DOHH2 (cell line): ENCODE measurements around the gene PPP1R3G.
A peak's percentile ranks its signal among the peaks of the same experiment; 100 is the strongest.

Experiments used
- H3F3A ChIP-seq: fragments of 200-600 bp; sonication (generic), shearing (Covaris generic); 2 replicates; pipeline ENCODE4 v1.6.0; 2016; ENCODE audit warnings: antibody characterized with exemption, mild to moderate bottlenecking; ENCODE audit not compliant: control insufficient read depth, insufficient read depth
- H3K27ac ChIP-seq: fragments of 200-600 bp; sonication (generic); 2 replicates; pipeline ENCODE4 v1.5.1; 2014; ENCODE audit warnings: low read depth, mild to moderate bottlenecking, low read length, moderate library complexity
- H3K27me3 ChIP-seq: fragments of 200-600 bp; sonication (generic); 2 replicates; pipeline ENCODE4 v1.6.1; 2014; ENCODE audit warnings: mild to moderate bottlenecking, low read length, mixed read lengths; ENCODE audit not compliant: control insufficient read depth
- H3K36me3 ChIP-seq: fragments of 200-600 bp; sonication (generic); 2 replicates; pipeline ENCODE4 v1.6.1; 2014; ENCODE audit warnings: mild to moderate bottlenecking, low read length, moderate library complexity, mixed read lengths; ENCODE audit not compliant: control insufficient read depth
- H3K4me1 ChIP-seq: fragments of 200-600 bp; sonication (generic); 2 replicates; pipeline ENCODE4 v1.6.1; 2014; ENCODE audit warnings: mild to moderate bottlenecking, low read length, mixed read lengths; ENCODE audit not compliant: control insufficient read depth
- H3K4me2 ChIP-seq: fragments of 200-600 bp; sonication (generic); 2 replicates; pipeline ENCODE4 v1.6.0; 2014; ENCODE audit warnings: mild to moderate bottlenecking, low read length, moderate library complexity
- H3K4me3 ChIP-seq: fragments of 200-600 bp; sonication (generic); 2 replicates; pipeline ENCODE4 v1.5.1; 2014; ENCODE audit warnings: mild to moderate bottlenecking, low read length, mixed read lengths
- H3K79me2 ChIP-seq: fragments of 200-600 bp; sonication (generic); 2 replicates; pipeline ENCODE4 v1.6.1; 2014; ENCODE audit warnings: mild to moderate bottlenecking, low read length, mixed read lengths; ENCODE audit not compliant: control insufficient read depth
- H3K9me2 ChIP-seq: fragments of 200-600 bp; sonication (generic); replicated peaks from 2 replicates; pipeline ENCODE4 v1.6.1; 2014; ENCODE audit warnings: mild to moderate bottlenecking, low read length, mixed read lengths; ENCODE audit not compliant: control insufficient read depth
- H3K9me3 ChIP-seq: fragments of 200-600 bp; sonication (generic); 2 replicates; pipeline ENCODE4 v1.6.1; 2014; ENCODE audit warnings: antibody characterized with exemption, low read length, mixed read lengths; ENCODE audit not compliant: control insufficient read depth, insufficient read depth
- H4K20me1 ChIP-seq: fragments of 200-600 bp; sonication (generic); 2 replicates; pipeline ENCODE4 v1.6.0; 2014; ENCODE audit warnings: low read depth, mild to moderate bottlenecking, antibody characterized with exemption, low read length, moderate library complexity; ENCODE audit not compliant: control insufficient read depth, insufficient read depth
- CTCF ChIP-seq: fragments of 200-600 bp; sonication (generic); IDR thresholded peaks from one replicate; pipeline ENCODE4 v1.5.1; 2014; ENCODE audit warnings: antibody characterized with exemption, mild to moderate bottlenecking, low read depth, low read length; ENCODE audit not compliant: poor library complexity, severe bottlenecking
- EZH2phosphoT487 ChIP-seq: fragments of 200-600 bp; sonication (generic); IDR thresholded peaks from 2 replicates; pipeline ENCODE4 v1.6.1; 2017; ENCODE audit warnings: borderline replicate concordance, mild to moderate bottlenecking, antibody characterized with exemption, low read length, moderate library complexity, mixed read lengths

PPP1R3G gene

GRCh38 chr6:5084781-5085647, at the start of gene PPP1R3G:
Gene PPP1R3G (plus strand): TSS chr6:5085341. CDS start chr6:5085486, 145 bp downstream.
- TF ChIP-seq EZH2phosphoT487 (no peak; the same call in 1 of the 2 replicates), CTCF (no peak)
- H3K79me2 ChIP-seq, result no peaks in the 10 kb centered on the region
- H3K9me3 ChIP-seq, result no peaks in the 10 kb centered on the region
- H3K27ac ChIP-seq, result no peak within 1 kb of the TSS
- peaks cover 51% of the 10 kb centered on the region for H3K27me3 ChIP-seq
- peaks cover 11% of the 10 kb centered on the region for H3K4me1 ChIP-seq
- no peaks in the 10 kb centered on the region for H3K36me3 ChIP-seq
- no peaks in the 10 kb centered on the region for H4K20me1 ChIP-seq
- peak within 1 kb of the TSS; percentile 55 for H3K4me2 ChIP-seq
- H3F3A ChIP-seq, result no peaks in the 10 kb centered on the region
- H3K4me3 ChIP-seq, result peak within 1 kb of the TSS; percentile 41
- H3K9me2 ChIP-seq, result no peaks in the 10 kb centered on the region

- no peaks in the 10 kb centered on the region for H3K36me3 ChIP-seq
- H3K27me3 ChIP-seq, result no peaks in the 10 kb centered on the region
- H3K79me2 ChIP-seq, result no peaks in the 10 kb centered on the region
- TF ChIP-seq CTCF (no peak), EZH2phosphoT487 (no peak)
- H3K4me3 ChIP-seq, result no peak overlapping the region
- no peaks in the 10 kb centered on the region for H3K9me3 ChIP-seq
- H3K4me1 ChIP-seq, result no peaks in the 10 kb centered on the region
- no peaks in the 10 kb centered on the region for H3K9me2 ChIP-seq
- no peaks in the 10 kb centered on the region for H3F3A ChIP-seq
- H3K27ac ChIP-seq, result no peak overlapping the region
- H3K4me2 ChIP-seq, result no peak overlapping the region
- no peaks in the 10 kb centered on the region for H4K20me1 ChIP-seq
Measured at GRCh38 chr6:5036269-5036668, 48.9 kb upstream of the PPP1R3G start.

GRCh38 chr6:5041955-5042354, 43.2 kb upstream of the PPP1R3G start:
- no peaks in the 10 kb centered on the region for H3K9me2 ChIP-seq
- H3K27ac ChIP-seq, result no peak overlapping the region
- H3K4me3 ChIP-seq, result no peak overlapping the region
- no peaks in the 10 kb centered on the region for H3F3A ChIP-seq
- TF ChIP-seq EZH2phosphoT487, result no peak
- H4K20me1 ChIP-seq, result no peaks in the 10 kb centered on the region
- no peaks in the 10 kb centered on the region for H3K4me1 ChIP-seq
- H3K27me3 ChIP-seq, result no peaks in the 10 kb centered on the region
- no peaks in the 10 kb centered on the region for H3K79me2 ChIP-seq
- no peak overlapping the region for H3K4me2 ChIP-seq
- no peaks in the 10 kb centered on the region for H3K36me3 ChIP-seq
- no peaks in the 10 kb centered on the region for H3K9me3 ChIP-seq

- Histone ChIP-seq H3K4me2 (no peak overlapping the region), H3K4me3 (no peak overlapping the region), H3K27ac (no peak overlapping the region), H3K4me1 (no peaks in the 10 kb centered on the region), H3K79me2 (no peaks in the 10 kb centered on the region), H3F3A (no peaks in the 10 kb centered on the region), H3K9me3 (no peaks in the 10 kb centered on the region), H3K36me3 (no peaks in the 10 kb centered on the region), H4K20me1 (no peaks in the 10 kb centered on the region), H3K27me3 (no peaks in the 10 kb centered on the region), H3K9me2 (no peaks in the 10 kb centered on the region; the same call in 1 of the 2 replicates)
- no peak for TF ChIP-seq EZH2phosphoT487
- TF ChIP-seq CTCF, result no peak
Measured at GRCh38 chr6:5042436-5042835, 42.7 kb upstream of the PPP1R3G start.
